LHCN-M2 (cell line): ENCODE results near the gene SCUBE2. TPM values are rescaled to one million over a fixed set of nuclear protein-coding genes. Genes with fewer than 3 reads are reported as not detected.
"Not testable (repeated sequence)": the region's sequence is repeated elsewhere in the genome, so short reads cannot be mapped to it uniquely, and the experiment has no call there.

ENCODE experiments used
- DNase-seq: peaks from one replicate; pipeline ENCODE4 v3.0.0-alpha.2; 2012; ENCODE audit warnings: low read depth
- total RNA-seq: library from RNA; depleted of rRNA; stranded (reverse); fragments of >200 nt; gene quantifications from 2 replicates; pipeline ENCODE4 v1.2.3, GENCODE V29; 2014

Gene SCUBE2
- total RNA-seq, 1 experiment from 2014 or later = 0.11 TPM

DNA sequence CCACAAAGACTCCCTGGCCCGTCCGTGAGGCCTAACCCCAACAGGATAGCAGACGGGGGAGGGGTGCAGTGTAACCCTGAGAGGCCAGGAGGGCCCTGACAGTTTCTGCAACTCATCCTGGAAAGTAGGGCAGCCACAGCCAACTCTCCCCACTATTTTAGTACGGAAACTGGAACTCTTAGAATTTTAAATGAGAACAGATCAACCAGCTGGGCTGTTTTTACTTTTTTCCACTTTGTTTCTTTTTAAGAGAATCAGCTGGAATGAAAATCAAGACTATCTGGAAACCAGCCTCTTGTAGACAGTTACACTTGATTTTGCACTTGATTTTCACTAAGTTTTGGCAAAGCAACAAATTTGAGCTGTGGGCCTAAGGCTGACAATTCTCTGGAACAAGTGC, 44.9 kb downstream of the SCUBE2 start:
- DNase-seq = no peak

DNA sequence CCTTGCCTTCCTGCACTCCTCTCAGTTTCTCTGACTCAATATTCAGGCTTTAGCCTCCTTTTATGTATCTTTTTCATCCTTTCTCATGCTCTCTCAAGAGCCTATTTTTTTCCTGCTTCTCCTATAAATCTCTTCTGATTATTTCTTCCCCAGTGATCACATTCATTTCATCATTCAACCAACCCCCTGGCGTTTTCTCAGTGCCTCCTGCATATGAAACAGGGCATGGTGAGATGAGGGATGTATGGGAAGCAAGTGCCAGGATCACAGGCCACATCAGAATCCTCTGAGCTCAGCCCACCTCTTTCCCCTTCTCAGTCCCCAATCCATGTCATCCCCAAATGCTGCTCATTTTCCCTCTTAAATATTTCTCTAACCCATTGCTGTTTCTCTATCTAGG, 48.9 kb downstream of the SCUBE2 start:
- DNase-seq = no peak

DNA sequence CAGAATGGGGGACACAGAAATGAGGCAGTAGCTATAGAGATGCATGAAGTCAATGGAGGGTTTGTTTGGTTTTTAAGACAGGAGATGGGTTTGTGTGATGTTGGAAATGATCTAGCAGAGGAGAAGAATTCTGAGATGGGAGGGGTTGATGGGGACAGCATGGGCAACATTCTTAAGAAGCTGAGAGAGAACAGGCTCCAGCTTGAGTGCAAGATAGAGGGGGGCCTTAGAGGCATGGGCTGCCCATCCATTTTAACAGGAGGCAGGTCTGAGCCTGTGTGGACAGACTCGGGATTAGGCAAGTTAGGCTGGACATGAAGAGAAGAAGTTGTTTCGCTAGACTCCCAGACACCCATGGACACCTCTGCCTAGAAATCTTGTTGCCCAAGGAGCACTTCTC, 49.7 kb downstream of the SCUBE2 start:
- no peak for DNase-seq

DNA sequence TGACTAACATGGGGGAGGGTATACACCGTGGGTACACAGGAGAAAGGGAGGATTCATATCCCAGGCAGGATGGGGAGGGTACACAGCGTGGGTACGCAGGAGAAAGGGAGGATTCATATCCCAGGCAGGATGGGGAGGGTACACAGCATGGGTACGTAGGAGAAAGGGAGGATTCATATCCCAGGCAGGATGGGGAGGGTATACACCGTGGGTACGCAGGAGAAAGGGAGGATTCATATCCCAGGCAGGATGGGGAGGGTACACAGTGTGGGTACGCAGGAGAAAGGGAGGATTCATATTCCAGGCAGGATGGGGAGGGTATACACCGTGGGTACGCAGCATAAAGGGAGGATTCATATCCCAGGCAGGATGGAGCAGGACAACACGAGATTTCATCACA, 51.0 kb downstream of the SCUBE2 start:
- no peak for DNase-seq

DNA sequence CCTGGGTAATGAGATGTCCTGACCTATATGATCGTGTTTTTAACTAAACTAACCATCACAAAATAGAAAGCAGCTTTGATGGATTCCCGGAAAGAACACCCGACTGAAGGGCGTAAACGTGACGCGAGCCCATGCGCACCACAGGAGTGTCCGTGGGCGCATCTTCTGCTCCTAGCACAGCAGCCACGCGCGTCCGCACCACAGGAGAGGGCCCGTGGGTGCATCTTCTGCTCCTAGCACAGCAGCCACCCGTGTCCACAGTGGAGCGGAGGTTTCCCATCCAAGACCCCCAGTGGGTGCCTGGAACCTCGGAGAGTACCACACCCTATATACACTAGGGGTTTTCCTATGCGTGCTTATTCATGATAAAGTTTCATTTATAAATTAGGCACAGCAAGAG, 51.5 kb downstream of the SCUBE2 start:
- DNase-seq = no peak

DNA sequence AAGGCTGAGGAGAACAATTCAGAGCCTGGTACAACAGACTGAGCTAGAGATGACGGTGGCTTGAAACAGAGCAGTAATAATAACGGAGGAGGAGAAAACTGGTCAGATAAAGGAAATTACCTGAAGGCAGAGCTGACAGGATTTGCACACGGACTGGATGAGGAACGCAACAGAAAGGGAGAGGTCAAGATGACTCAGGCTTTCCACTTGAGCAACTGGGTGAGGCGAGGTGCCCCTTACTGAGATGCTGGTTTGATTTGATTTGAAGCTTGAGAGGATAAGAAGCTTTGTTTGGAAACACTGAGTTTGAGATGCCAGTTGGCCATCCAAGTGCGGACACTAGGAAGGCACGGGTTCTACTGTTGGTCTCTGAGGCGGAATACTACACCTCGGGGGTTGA, 52.2 kb downstream of the SCUBE2 start:
- no peak for DNase-seq

DNA sequence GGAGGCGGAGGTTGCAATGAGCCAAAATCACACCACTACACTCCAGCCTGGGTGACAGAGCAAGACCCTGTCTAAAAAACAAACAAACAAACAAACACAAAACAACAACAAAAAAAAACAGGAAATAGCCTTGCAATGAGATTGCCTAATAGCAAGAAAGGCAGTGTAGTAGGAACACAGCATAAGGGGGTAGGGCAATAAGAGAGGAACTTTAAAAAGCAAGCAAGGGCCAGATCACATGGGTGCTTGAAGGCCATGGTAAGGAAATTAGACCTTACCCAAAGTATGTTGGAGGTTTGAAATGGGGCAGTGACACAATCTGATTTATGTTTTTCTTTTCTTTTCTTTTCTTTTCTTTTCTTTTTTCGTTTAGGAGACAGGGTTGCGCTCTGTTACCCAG, 52.9 kb downstream of the SCUBE2 start:
- DNase-seq = no peak

DNA sequence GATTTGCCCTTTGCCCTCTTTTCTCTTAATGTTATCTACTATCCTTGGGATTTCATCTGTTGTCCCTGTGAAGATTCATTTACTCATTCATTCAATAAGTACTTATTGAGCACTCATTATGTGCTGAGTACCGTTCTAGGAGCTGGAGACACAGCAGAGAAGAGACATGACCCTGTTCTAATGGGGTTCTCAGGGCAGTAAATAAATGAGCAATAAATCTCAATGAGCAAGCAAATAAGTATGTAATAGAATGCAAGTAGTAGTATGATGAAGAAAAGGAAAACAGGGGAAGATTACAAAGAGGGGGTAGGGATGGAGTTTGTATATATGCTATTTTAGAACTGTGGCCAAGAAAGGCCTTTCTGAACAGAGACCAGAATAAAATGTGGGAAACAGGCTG, 53.4 kb downstream of the SCUBE2 start:
- no peak for DNase-seq

DNA sequence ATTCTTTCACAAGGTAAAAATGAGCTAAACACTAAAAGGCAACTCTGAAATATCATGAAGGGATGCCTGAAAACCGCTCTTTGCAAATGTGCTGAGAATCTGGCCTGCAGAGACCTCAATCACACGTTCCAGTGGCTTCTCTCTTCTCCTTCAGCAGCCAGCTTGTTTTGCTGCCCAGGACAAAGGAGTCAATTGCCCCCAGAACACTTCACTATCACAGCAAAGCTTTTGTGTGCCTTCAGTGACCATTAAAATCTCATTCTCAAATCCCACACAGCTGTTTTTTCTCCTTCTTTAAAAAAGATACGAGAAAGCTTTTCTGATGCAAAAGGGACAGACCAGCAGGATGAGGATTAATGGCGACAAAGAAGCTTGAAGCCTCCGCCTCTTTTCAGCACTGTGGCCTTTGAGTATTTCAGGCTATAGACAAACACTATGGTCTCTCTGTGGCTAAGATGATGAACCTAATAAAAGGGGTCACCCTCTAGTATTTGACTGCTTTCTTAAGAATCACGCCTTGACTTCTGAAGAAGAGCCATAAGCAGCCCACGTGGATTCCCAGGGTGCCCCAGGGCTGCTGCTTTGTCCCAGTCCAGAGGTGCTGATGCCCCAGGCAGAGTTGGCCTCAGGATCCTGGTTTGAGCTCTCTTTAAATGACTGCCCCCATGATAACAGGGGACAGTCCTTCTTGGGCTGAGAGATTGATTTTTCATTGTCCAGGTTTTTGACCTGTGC, 54.2 kb downstream of the SCUBE2 start:
- DNase-seq = no peak

DNA sequence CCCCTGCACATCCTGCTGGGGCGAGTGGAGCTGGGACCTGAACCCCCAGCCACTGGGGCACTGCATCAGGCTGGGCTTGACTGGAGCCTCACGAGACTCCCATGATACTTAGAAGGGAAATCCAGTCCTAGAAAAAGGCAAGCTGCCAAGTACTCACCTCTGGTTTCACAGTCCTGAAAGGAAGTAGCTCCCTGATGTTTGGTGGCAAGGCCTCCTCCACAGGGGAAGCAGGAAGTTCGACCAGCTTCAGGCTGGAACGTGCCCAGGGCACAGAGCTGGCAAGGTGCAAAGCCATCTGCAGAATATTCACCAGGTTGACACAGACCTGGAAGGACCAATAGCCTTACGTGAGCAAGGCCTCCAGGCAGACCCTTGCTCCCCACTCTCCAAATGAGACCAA, 60.8 kb downstream of the SCUBE2 start:
- no peak for DNase-seq

DNA sequence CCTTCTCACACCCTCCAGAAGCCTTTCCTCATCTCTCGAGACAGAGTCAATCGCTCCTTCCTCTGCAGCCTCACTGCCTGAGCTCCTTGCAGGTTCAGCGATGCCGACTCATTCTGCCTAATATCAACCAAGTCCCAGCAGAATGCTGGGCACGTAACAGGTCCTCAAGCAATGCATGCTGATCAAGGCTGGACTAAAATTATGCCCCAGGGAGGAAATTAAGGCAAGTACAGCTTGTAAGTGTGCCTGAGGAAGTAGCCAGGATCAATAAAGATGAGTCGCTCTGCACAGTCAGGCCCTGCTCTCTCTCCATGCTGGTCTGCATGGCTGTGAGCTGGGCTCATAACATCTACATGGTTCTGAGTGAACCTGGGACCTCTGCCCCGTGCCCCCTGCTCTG, 62.0 kb downstream of the SCUBE2 start:
- DNase-seq = no peak

DNA sequence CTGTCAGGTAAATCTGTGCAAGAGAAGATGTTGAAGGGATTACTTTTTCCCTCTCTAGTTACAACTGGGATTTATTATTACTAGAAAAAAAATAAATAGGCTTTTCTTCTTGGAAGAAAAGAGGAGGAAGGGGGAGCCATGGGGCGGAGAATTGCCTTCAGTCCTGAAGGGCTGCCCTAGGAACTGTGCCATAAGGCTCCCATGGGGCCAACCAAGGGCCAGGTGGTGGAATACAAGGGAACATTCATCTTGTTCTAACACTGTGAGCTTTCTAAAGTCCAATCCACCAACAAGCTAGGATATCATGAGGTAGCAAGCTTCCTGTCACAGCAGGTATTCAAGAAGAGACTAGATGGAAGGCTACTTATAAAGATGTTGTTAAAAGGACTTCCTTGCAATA, 62.8 kb downstream of the SCUBE2 start:
- DNase-seq = no peak

DNA sequence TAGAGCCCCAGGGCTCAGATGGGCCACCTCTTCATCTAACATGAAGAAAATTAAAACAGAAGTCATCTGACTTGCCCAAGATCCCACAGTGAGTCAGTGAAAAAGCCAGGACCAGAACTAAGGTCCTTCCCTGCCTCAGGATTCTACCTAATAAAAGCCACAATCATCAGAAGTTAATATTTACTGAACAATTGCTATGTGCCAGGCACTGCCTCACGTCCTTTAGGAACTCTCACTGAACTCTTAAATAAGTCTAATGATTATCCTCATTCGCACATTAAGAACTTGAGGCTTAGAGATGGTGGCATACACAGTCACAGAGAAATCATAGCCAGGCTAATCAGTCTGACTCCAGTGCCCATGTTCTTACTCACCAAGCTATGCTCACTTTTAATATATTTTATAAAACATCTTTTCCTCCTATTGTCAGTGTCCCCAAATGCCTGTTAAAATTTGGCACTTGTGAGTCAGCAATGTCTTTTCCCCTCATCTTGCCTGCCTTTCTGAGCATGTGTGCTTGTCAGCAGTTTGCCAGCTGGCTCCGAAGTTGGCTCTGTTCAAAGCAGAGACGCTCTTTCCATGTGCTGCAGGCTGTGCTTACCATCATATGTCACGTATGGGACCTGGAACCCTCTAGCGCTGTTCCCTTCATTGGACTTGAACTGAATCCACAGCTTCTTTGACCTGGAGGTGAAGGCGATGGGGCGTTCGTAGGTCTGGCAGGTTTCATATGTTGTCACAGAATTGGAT, 66.1 kb downstream of the SCUBE2 start:
- DNase-seq = no peak

DNA sequence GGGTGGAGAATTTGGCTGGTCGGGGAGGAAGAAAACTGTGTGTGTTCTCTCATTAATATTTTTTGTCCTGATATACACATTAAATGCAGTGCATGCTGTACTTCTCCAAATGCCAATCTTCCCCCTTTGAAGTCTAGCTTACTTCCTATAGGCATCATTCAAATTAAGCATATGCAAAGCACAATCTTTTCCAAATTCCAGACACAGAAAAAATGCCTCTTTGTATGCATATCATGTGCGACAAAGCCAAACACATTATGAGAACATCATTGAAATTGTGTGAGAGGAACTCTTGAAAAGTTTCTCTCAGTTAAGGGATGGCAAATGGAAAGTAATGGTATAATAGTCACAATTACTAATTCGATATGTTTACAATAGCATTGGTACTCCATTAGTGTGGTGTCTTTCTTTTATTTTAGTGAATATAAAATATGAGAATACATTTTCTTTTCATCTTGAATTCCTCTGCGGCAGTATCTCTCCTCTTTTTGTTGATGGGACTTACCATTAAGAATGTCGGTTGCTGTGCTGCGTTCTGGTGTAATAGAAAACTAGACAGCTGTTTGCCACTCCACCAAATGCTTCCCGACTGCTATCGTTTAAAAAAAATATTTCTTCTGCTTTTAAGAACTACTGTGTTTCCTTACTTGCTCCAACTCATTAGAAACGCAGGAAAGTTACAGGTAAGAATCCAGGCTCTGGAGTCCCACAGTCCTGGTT, 68.3 kb downstream of the SCUBE2 start:
- DNase-seq = no peak

DNA sequence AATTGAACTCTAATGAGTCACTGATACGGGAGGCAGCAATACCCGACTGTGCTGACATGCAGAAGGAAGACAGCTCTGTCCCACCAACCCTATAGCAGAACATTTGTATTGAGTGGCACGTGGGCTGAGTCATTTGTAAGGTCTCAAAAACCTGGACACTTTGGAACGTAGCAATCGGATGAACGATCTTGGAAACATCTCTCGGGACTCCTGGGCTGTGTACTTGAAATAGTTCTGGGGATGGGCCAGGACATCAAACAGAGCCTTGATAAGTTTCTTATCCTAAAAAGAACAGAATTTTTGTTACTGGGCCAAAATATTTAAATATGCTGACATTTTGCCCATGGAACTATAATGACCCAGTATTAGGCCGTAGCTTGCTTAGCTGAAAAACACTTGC, 70.5 kb downstream of the SCUBE2 start:
- DNase-seq = no peak

DNA sequence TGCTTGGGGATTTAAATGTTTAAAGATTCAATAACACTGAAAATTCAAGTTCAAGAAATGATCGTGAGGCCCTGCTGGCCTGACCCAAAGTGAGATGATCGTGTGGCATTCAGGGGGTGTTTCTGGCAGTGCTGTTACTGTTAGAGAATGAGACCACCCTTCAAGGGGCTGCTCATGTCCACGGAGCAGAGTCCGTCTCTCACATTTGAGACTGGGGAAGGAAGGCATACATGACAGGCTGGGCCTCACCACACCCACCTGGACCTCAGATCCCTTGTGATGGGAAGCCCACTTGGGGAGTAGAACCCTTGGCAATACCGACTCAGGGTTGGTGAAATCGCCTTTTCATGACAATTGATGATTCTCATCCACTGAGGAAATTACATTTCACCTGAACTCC, 71.5 kb downstream of the SCUBE2 start:
- DNase-seq = no peak

DNA sequence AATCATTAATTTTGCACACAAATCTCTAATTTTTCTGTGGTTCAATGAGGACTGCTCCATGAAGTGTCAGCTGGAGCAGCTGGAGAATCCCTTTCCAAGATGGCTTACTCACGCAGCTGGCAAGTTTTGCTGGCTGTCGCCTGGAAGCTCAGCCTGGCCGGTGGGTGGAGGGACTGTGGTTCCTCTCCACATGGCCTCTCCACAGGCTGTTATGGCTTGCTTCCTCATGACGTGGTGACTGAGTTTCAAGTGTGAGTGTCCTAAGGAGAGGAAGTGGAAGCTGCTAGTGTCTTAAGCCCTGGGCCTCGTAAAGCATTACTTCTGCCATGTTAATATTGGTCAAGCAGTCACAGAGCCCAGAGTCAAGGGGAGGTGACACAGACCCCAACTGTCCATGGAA, 73.6 kb downstream of the SCUBE2 start:
- DNase-seq = peak; percentile 36

DNA sequence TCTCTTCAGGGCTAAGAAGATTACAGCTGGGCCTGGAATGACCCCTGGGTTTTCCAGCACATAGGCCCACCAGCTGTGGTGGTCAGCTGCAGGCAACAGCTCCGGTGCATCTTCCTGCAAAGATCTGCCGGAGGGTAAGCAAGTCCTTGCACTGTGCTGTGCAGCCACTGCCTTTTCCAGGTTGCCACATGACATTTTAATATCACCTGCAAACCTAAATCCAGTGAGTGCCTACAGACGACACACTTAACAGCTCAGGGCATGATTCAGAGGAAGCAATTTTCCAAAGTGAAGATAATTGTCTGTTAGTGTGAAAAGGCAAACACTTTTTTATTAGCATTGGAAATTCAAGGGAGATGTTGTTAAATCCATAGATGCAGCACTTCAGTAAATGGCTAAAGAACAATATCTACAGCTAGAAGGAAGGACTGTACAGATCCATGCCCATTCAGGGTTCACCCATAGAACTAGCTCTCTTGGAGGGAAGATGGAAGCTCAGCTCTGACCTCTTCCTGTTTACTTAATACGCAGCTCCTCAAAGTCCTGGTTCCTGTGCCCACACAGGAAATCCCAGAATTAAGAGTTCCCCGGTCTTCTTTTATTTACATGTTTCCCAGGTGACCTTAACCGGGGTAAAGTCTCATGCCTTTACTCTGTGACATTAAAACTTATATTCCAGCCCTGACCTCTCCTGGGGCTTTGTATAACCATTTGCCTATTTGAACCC, 74.3 kb downstream of the SCUBE2 start:
- no peak for DNase-seq

DNA sequence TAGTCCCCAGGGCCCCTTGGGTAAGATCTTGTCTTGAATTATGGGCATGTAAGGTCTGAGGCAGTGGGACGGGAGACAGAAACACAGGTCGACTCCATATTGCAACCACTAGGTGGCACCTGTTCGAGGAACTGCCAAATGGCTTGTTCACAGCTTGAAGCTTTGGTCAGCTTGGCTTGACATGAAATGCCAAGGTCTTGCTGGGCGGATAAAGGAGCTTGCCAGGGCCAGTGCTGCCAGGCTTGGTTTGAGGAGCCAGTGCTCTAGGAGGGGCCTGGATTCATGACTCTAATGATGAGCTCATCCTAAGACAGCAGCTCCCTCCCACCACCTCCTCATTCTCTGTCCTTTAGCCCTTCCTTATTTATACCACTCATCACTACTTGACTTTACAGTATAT, 75.7 kb downstream of the SCUBE2 start:
- peak; percentile 83 for DNase-seq

DNA sequence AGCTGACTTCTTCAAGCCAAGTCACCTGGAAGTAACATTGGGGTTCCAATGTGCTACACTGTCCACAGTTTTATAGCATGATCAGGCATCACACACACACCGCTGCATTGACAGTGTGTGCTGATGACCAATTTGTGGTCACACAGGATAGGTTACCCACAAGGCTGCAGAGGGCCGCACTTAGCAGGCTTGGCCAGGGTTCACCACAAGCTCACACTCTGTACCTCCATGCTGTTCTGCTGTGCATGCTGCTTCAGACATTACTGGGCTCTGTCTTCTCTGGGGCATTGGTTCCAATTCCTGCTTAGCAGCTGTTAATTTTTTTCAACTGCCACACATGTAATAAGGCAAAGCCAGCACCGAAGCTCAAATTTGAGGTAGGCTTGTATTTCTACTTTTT, 76.6 kb downstream of the SCUBE2 start:
- peak; percentile 73 for DNase-seq

DNA sequence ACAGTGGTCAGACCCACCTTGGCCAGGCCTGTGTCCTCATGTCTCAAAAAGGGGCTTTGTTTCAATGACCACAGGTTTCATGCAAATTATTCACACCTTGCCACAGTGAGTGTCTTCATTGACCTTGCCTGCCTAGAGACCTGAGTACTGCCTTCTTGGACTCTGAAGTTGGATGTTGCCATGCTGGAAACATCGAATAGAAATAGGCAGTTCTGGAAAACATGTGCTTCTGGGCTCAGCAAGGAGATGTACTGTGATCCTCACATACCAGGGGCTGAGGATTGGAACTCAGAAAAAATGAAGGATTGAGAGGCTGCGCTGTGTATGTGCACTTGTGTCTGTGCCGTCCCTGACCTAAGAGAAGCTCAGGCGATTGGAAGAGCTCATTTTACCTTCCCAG, 78.0 kb downstream of the SCUBE2 start:
- no peak for DNase-seq

DNA sequence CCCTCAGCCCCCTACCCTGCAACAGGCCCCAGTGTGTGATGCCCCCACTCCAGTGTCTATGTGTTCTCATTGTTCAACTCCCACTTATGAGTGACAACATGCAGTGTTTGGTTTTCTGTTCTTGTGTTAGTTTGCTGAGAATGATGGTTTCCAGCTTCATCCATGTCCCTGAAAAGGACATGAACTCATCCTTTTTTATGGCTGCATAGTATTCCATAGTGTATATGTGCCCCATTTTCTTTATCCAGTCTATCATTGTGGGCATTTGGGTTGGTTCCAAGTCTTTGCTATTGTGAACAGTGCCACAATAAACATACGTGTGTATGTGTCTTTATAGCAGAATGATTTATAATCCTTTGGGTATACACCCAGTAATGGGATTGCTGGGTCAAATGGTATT, 81.9 kb downstream of the SCUBE2 start:
- DNase-seq = not testable (repeated sequence)
